ENCODE results near the gene BHMT. TPM values are rescaled to one million over a fixed set of nuclear protein-coding genes. Genes with fewer than 3 reads are reported as not detected.
"Not testable (repeated sequence)": the region's sequence is repeated elsewhere in the genome, so short reads cannot be mapped to it uniquely, and the experiment has no call there.

BHMT gene
- total RNA-seq, 4 donors from 2014 or later, result 0.83 to 4.8 (median 3.9) TPM

GRCh38 chr5:79168031-79168430, 56.4 kb downstream of the BHMT start:
- H3K9me3 ChIP-seq, result no peaks in the 10 kb centered on the region
- no peak for DNase-seq (ENCODE audit: extremely low spot score)
- H3K27me3 ChIP-seq, result no peaks in the 10 kb centered on the region
- no peak overlapping the region for H3K4me3 ChIP-seq
- H3K27ac ChIP-seq (replicated peaks in 1 of 4), result no peak overlapping the region
- TF ChIP-seq, protein P1, sequence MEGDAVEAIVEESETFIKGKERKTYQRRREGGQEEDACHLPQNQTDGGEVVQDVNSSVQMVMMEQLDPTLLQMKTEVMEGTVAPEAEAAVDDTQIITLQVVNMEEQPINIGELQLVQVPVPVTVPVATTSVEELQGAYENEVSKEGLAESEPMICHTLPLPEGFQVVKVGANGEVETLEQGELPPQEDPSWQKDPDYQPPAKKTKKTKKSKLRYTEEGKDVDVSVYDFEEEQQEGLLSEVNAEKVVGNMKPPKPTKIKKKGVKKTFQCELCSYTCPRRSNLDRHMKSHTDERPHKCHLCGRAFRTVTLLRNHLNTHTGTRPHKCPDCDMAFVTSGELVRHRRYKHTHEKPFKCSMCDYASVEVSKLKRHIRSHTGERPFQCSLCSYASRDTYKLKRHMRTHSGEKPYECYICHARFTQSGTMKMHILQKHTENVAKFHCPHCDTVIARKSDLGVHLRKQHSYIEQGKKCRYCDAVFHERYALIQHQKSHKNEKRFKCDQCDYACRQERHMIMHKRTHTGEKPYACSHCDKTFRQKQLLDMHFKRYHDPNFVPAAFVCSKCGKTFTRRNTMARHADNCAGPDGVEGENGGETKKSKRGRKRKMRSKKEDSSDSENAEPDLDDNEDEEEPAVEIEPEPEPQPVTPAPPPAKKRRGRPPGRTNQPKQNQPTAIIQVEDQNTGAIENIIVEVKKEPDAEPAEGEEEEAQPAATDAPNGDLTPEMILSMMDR (IDR thresholded peaks at IDR 0.05), result no peak
- no peak for TF ChIP-seq EP300 (IDR thresholded peaks at IDR 0.05)
- TF ChIP-seq POLR2AphosphoS5 (IDR thresholded peaks at IDR 0.05), result no peak
- no peak for TF ChIP-seq POLR2A (IDR thresholded peaks at IDR 0.05; ENCODE audit: low read depth)
- intact Hi-C loops (cut with DNase I), result no loop called here
- no peaks in the 10 kb centered on the region for H3K36me3 ChIP-seq
- H3K4me1 ChIP-seq, result peaks cover 0 to 25% (median 18%) of the 10 kb centered on the region in 4 donors

DNA sequence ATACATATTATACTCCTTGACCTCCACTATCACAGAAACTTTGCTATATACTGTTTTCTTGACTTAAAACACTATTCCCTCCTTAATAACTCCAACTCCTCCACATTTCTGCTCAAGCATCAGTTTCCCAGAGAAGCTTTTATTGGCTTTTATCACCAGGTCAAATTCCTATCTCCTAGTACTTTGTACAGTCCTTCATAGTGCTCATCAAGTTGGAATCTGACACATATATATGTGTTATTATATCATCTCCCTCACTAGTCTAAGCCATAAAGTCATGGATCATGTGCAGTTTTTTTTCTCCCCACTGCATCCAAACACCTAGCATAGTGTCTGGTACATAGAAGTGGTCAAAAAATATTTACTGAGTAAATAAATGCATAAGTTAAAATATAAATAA, 59.1 kb downstream of the BHMT start:
- no peaks in the 10 kb centered on the region for H3K9me3 ChIP-seq
- peak overlapping the region in 1 of 4 donors; percentile 61 for H3K27ac ChIP-seq (replicated peaks in 1 of 4)
- intact Hi-C loops (cut with DNase I), result no loop called here
- TF ChIP-seq, protein P1 (IDR thresholded peaks at IDR 0.05), result no peak
- TF ChIP-seq POLR2AphosphoS5 (IDR thresholded peaks at IDR 0.05), result no peak
- no peak for TF ChIP-seq EP300 (IDR thresholded peaks at IDR 0.05)
- no peak for TF ChIP-seq POLR2A (IDR thresholded peaks at IDR 0.05; ENCODE audit: low read depth)
- H3K4me1 ChIP-seq, result peaks cover 0 to 35% (median 27%) of the 10 kb centered on the region in 4 donors
- H3K36me3 ChIP-seq, result no peaks in the 10 kb centered on the region
- DNase-seq (ENCODE audit: extremely low spot score), result no peak
- H3K27me3 ChIP-seq, result no peaks in the 10 kb centered on the region
- H3K4me3 ChIP-seq, result no peak overlapping the region

- H3K36me3 ChIP-seq, result no peaks in the 10 kb centered on the region
- H3K4me1 ChIP-seq, result peaks cover 0 to 36% (median 27%) of the 10 kb centered on the region in 4 donors
- DNase-seq (ENCODE audit: extremely low spot score), result no peak
- no peak overlapping the region for H3K4me3 ChIP-seq
- WGBS, result 44% methylated on average over 6 of the region's 6 CpGs
- peak overlapping the region; percentile 51 to 71 (median 57) for H3K27ac ChIP-seq (replicated peaks in 1 of 4)
- no peaks in the 10 kb centered on the region for H3K9me3 ChIP-seq
- H3K27me3 ChIP-seq, result no peaks in the 10 kb centered on the region
- no peak for TF ChIP-seq EP300 (IDR thresholded peaks at IDR 0.05)
- TF ChIP-seq, protein P1 (IDR thresholded peaks at IDR 0.05), result no peak
- no peak for TF ChIP-seq POLR2AphosphoS5 (IDR thresholded peaks at IDR 0.05)
- no peak for TF ChIP-seq POLR2A (IDR thresholded peaks at IDR 0.05; ENCODE audit: low read depth)
- intact Hi-C loops (cut with DNase I), result no loop called here
These were observed 60.1 kb downstream of the BHMT start for GRCh38 chr5:79171635-79172245.

GRCh38 chr5:79172269-79172668, 60.7 kb downstream of the BHMT start:
- 88% methylated on average over 1 of the region's 1 CpG for WGBS
- H3K9me3 ChIP-seq, result no peaks in the 10 kb centered on the region
- intact Hi-C loops (cut with DNase I), result no loop called here
- peaks cover 0 to 36% (median 27%) of the 10 kb centered on the region in 4 donors for H3K4me1 ChIP-seq
- no peaks in the 10 kb centered on the region for H3K36me3 ChIP-seq
- no peak for DNase-seq (ENCODE audit: extremely low spot score)
- H3K27ac ChIP-seq (replicated peaks in 1 of 4), result peak overlapping the region; percentile 51 to 71 (median 57)
- TF ChIP-seq EP300 (IDR thresholded peaks at IDR 0.05), result no peak
- TF ChIP-seq, protein P1 (IDR thresholded peaks at IDR 0.05), result no peak
- TF ChIP-seq POLR2AphosphoS5 (IDR thresholded peaks at IDR 0.05), result no peak
- no peak for TF ChIP-seq POLR2A (IDR thresholded peaks at IDR 0.05; ENCODE audit: low read depth)
- H3K27me3 ChIP-seq, result no peaks in the 10 kb centered on the region
- no peak overlapping the region for H3K4me3 ChIP-seq

DNA sequence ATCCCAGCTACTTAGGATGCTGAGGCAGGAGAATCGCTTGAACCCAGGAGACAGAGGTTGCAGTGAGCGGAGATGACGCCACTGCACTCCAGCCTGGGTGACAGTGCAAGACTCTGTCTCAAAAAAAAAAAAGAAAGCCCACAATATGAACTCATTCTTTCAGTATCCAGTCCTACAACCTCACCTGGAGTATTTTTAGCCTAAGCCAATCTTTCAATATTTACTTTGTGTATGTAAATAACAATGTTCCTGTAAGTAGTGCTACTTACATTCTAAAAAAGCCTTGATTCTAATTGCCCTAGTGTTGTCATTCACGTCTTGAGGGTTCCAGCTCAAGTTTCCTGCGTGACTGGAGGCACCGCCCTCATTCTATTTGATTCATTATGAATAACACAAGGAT, 62.0 kb downstream of the BHMT start:
- 90% methylated on average over 6 of the region's 6 CpGs for WGBS
- DNase-seq (ENCODE audit: extremely low spot score), result no peak
- Histone ChIP-seq H3K9me3 (no peaks in the 10 kb centered on the region), H3K36me3 (no peaks in the 10 kb centered on the region), H3K4me1 (peaks cover 0 to 36% (median 27%) of the 10 kb centered on the region in 4 donors), H3K27me3 (no peaks in the 10 kb centered on the region), H3K4me3 (no peak overlapping the region), H3K27ac (replicated peaks in 1 of 4) (no peak overlapping the region)
- TF ChIP-seq POLR2AphosphoS5 (IDR thresholded peaks at IDR 0.05) (no peak), POLR2A (IDR thresholded peaks at IDR 0.05; ENCODE audit: low read depth) (no peak), EP300 (IDR thresholded peaks at IDR 0.05) (no peak)
- TF ChIP-seq, protein P1 (IDR thresholded peaks at IDR 0.05), result no peak
- intact Hi-C loops (cut with DNase I), result no loop called here

DNA sequence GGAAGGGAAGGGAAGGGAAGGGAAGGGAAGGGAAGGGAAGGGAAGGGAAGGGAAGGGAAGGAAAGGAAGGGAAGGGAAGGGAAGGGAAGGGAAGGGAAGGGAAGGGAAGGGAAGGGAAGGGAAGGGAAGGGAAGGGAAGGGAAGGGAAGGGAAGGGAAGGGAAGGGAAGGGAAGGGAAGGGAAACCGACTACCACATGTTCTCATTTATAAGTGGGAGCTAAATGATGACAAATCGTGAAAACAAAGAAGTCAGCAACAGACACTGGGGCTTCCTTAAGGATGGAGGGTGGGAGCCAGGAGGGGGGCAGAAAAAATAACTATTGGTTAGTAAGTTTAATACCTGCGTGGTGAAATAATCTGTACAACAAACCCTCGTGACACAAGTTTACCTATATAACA, 68.8 kb downstream of the BHMT start:
- WGBS, result 93% methylated on average over 4 of the region's 4 CpGs
- intact Hi-C loops (cut with DNase I); H3K36me3 ChIP-seq; H3K27me3 ChIP-seq; H3K9me3 ChIP-seq; H3K4me3 ChIP-seq; H3K27ac ChIP-seq (replicated peaks in 1 of 4); DNase-seq (ENCODE audit: extremely low spot score): not testable (repeated sequence)
- H3K4me1 ChIP-seq, result peaks cover 5 to 32% (median 21%) of the 10 kb centered on the region in 4 donors

Data from esophagus muscularis mucosa (tissue), 4 donors.